Measurements from ENCODE around the gene FLNB. TPM values are rescaled to one million over a fixed set of nuclear protein-coding genes. Genes with fewer than 3 reads are reported as not detected.
A peak's percentile ranks its signal among the peaks of the same experiment; 100 is the strongest.

FLNB gene
- total RNA-seq, 2 experiments from 2014 or later, result 39.7 to 42.1 TPM

DNA sequence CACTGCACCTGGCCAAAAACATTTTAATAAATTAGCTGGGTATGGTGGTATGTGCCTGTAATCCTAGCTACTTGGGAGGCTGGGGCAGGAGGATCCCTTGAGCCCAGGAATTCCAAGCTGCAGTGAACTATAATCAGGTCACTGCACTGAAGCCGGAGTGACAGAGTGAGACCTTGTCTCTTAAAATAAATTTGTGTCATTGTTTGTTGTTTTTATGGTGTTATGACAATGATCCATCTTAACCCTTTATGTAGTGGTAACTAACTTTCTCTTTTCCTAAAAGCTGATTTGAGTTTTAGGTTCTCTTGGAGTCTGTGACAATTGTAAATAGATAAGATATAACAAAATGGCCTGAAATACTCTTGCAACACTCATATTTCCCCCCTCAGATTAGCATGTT is 20.7 kb downstream of the FLNB start:
- H3K4me3 ChIP-seq (ENCODE audit: low read length), result no peak overlapping the region
- peaks cover 43% of the 10 kb centered on the region for H3K4me1 Mint-ChIP-seq (ENCODE audit: low read depth)
- ATAC-seq (ENCODE audit: poor library complexity) (no peak), DNase-seq (no peak)
- intact Hi-C loops (cut with DNase I, micrococcal nuclease), result no loop called here
- ChIA-PET CTCF (interaction anchor here (0.7 kb wide), 2 partner anchors 21 to 211 kb away, joined by 3 read pairs; partner anchors contain the start of gene FLNB), POLR2A (interaction anchor here (0.9 kb wide), 1 partner anchor 12 kb away, joined by 3 read pairs; no protein-coding TSS in a partner anchor)
- H3K9me3 ChIP-seq (ENCODE audit: control insufficient read depth in 1 of 2, insufficient read depth in 1 of 2, low read length in 2 of 2), result no peaks in the 10 kb centered on the region
- H3K27ac ChIP-seq (ENCODE audit: low read depth in 1 of 2, low read length in 2 of 2), result no peak overlapping the region
- H3K4me1 ChIP-seq (ENCODE audit: insufficient read depth, low read length), result peaks cover 5% of the 10 kb centered on the region
- H3K27me3 Mint-ChIP-seq, result no peaks in the 10 kb centered on the region
- no peak overlapping the region for H3K4me3 Mint-ChIP-seq
- H3K9me3 Mint-ChIP-seq, result no peaks in the 10 kb centered on the region
- no peaks in the 10 kb centered on the region for H3K36me3 Mint-ChIP-seq (ENCODE audit: low read depth)
- TF ChIP-seq, protein P1, sequence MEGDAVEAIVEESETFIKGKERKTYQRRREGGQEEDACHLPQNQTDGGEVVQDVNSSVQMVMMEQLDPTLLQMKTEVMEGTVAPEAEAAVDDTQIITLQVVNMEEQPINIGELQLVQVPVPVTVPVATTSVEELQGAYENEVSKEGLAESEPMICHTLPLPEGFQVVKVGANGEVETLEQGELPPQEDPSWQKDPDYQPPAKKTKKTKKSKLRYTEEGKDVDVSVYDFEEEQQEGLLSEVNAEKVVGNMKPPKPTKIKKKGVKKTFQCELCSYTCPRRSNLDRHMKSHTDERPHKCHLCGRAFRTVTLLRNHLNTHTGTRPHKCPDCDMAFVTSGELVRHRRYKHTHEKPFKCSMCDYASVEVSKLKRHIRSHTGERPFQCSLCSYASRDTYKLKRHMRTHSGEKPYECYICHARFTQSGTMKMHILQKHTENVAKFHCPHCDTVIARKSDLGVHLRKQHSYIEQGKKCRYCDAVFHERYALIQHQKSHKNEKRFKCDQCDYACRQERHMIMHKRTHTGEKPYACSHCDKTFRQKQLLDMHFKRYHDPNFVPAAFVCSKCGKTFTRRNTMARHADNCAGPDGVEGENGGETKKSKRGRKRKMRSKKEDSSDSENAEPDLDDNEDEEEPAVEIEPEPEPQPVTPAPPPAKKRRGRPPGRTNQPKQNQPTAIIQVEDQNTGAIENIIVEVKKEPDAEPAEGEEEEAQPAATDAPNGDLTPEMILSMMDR (IDR thresholded peaks at IDR 0.05), result no peak
- no peak overlapping the region for H3K27ac Mint-ChIP-seq
- H3K27me3 ChIP-seq (ENCODE audit: control insufficient read depth in 1 of 2, insufficient read depth in 2 of 2, low read length in 2 of 2), result no peaks in the 10 kb centered on the region
- no peaks in the 10 kb centered on the region for H3K36me3 ChIP-seq (ENCODE audit: insufficient read depth, low read length)

DNA sequence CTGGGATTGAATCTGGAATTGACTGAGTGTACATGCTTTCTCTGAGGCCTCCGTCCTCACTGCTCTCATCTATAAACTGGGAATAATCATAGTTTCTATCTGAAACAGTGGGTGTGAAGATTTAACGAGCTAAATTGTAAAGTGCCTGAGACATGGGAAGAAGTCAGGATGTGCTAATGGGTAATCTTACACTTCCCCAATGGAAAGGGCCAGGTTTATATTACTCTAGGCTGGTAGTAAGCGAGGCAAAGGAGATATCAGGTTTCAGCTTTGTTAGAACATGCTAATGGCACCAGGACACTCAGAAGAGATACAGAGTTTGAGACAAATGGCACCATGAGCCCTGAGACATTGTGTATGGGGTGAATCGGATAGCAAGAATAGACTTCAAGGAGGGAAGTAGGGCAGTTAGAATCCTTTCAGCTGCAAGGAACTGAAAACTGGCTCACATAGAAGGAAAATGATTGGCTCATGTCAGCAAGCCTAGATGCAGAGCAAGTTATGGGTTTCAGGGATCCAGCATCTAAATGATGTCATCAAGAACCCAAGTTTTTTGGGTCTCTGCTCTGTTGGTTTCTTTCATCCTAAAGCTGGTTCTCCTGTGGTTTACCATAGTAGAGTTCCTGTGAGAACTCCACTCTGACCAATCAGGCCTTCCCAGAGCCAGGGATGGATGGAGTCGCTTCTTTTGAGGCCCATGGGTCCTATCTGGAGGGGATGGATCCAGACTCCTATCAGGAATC is 21.8 kb downstream of the FLNB start:
- Mint-ChIP-seq H3K36me3 (ENCODE audit: low read depth) (peaks cover 4% of the 10 kb centered on the region), H3K27me3 (no peaks in the 10 kb centered on the region)

DNA sequence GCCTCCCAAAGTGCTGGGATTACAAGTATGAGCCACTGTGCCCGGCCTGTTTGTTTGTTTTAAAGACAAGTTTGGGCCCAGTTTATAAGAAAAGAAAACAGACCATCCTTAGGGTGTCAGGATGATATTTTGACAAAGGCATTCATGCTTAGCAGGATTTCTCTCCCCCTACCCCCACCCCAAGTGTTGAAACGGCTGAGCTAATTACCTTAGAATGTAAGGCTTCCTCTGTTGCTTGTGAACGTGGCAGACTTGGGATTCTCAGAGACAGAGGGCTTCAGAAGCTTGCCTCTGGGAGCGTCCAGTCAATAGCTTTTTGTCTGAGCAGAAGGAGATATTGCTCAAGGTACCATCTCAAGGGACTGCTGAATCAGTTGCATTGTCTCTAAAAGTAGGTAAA is 24.0 kb downstream of the FLNB start:
- Mint-ChIP-seq H3K4me1 (ENCODE audit: low read depth) (peaks cover 55% of the 10 kb centered on the region), H3K36me3 (ENCODE audit: low read depth) (peaks cover 15% of the 10 kb centered on the region), H3K9me3 (no peaks in the 10 kb centered on the region), H3K4me3 (no peak overlapping the region), H3K27ac (peak overlapping the region; percentile 6), H3K27me3 (no peaks in the 10 kb centered on the region)
- H3K27ac ChIP-seq (ENCODE audit: low read depth in 1 of 2, low read length in 2 of 2), result no peak overlapping the region
- ChIA-PET POLR2A (interaction anchor here (1.4 kb wide), 1 partner anchor 50 kb away, joined by 3 read pairs; no protein-coding TSS in a partner anchor), CTCF (no interaction called here)
- no peak for DNase-seq
- no peaks in the 10 kb centered on the region for H3K27me3 ChIP-seq (ENCODE audit: control insufficient read depth in 1 of 2, insufficient read depth in 2 of 2, low read length in 2 of 2)
- H3K4me3 ChIP-seq (ENCODE audit: low read length), result no peak overlapping the region
- no peak for ATAC-seq (ENCODE audit: poor library complexity)
- intact Hi-C loops (cut with DNase I, micrococcal nuclease), result no loop called here
- no peaks in the 10 kb centered on the region for H3K36me3 ChIP-seq (ENCODE audit: insufficient read depth, low read length)
- H3K9me3 ChIP-seq (ENCODE audit: control insufficient read depth in 1 of 2, insufficient read depth in 1 of 2, low read length in 2 of 2), result no peaks in the 10 kb centered on the region
- TF ChIP-seq, protein P1 (IDR thresholded peaks at IDR 0.05), result no peak
- H3K4me1 ChIP-seq (ENCODE audit: insufficient read depth, low read length), result peaks cover 23% of the 10 kb centered on the region

More for the DNA sequence above, 21.8 kb downstream of the FLNB start:
- Mint-ChIP-seq H3K4me3 (no peak overlapping the region), H3K4me1 (ENCODE audit: low read depth) (peaks cover 52% of the 10 kb centered on the region), H3K9me3 (no peaks in the 10 kb centered on the region), H3K27ac (no peak overlapping the region)
- Histone ChIP-seq H3K27ac (ENCODE audit: low read depth in 1 of 2, low read length in 2 of 2) (no peak overlapping the region), H3K27me3 (ENCODE audit: control insufficient read depth in 1 of 2, insufficient read depth in 2 of 2, low read length in 2 of 2) (no peaks in the 10 kb centered on the region), H3K9me3 (ENCODE audit: control insufficient read depth in 1 of 2, insufficient read depth in 1 of 2, low read length in 2 of 2) (no peaks in the 10 kb centered on the region), H3K36me3 (ENCODE audit: insufficient read depth, low read length) (no peaks in the 10 kb centered on the region), H3K4me1 (ENCODE audit: insufficient read depth, low read length) (peaks cover 14% of the 10 kb centered on the region), H3K4me3 (ENCODE audit: low read length) (no peak overlapping the region)
- ChIA-PET CTCF (interaction anchor here (0.6 to 0.7 kb wide), 2 partner anchors 25 to 319 kb away, joined by 3 read pairs; no protein-coding TSS in a partner anchor), POLR2A (no interaction called here)
- DNase-seq (no peak), ATAC-seq (ENCODE audit: poor library complexity) (no peak)
- TF ChIP-seq, protein P1 (IDR thresholded peaks at IDR 0.05), result no peak
- intact Hi-C loops (cut with DNase I, micrococcal nuclease), result no loop called here
